Pancreas (tissue), 10 donors: ENCODE results near the gene DNAH17. TPM values are rescaled to one million over a fixed set of nuclear protein-coding genes. Genes with fewer than 3 reads are reported as not detected.

ENCODE experiments used
- ATAC-seq, 4 donors: fragments of 200-7000 bp; cut with Tn5 transposase; one replicate each; pipeline versions ENCODE4 v1.8.0 to v1.9.1; 2020; ENCODE audit warnings: mild to moderate bottlenecking in 4 of 4, moderate library complexity in 4 of 4
- DNase-seq, 6 donors: peaks; one replicate each; pipeline ENCODE4 v3.0.0-alpha.2; 2020
- FAIRE-seq: peaks from 2 replicates; lab custom pipeline; 2012; peaks lifted over from hg19 to GRCh38; lab: Jason Lieb, UNC
- H3K27ac ChIP-seq, 4 donors: fragments of 200-600 bp; sonication (generic); 1 replicate in 3 of 4; 2 replicates in 1 of 4; pipeline versions ENCODE4 v1.5.0 to v1.8.0; 2020
- H3K27me3 ChIP-seq, 4 donors: fragments of 200-600 bp; one replicate each; pipeline ENCODE4 v1.8.0; 2021
- H3K36me3 ChIP-seq, 3 donors: fragments of 200-600 bp; sonication (generic) in 1 of 3; one replicate each; pipeline versions ENCODE4 v1.5.0 to v1.8.0; 2020 to 2021
- H3K4me1 ChIP-seq, 3 donors: fragments of 200-600 bp; one replicate each; pipeline ENCODE4 v1.8.0; 2021
- H3K4me3 ChIP-seq, 4 donors: fragments of 200-600 bp; sonication (generic) in 2 of 4; one replicate each; pipeline versions ENCODE4 v1.5.0 to v1.8.0; 2020 to 2021
- H3K9me3 ChIP-seq, 4 donors: fragments of 200-600 bp; one replicate each; pipeline ENCODE4 v1.8.0; 2021
- WGBS, 2 donors: extraction: QIAGEN DNeasy Blood & Tissue Kit; methylation state at CpG; one replicate each; pipeline ENCODE4 v1.1.7; 2013; 5-methylcytosine and 5-hydroxymethylcytosine counted together
- intact Hi-C, 3 donors: fragments of 100-400 bp; cut with DNase I; formaldehyde crosslinking; loops; one replicate each; pipeline versions ENCODE4 v1.11.1 to v1.14.2; 2022
- polyA plus RNA-seq, 2 donors: library from polyadenylated mRNA; stranded (reverse); fragments of 200-250 nt; gene quantifications; one replicate each; pipeline ENCODE4 v1.2.3, GENCODE V29; 2013
- total RNA-seq, 6 donors: library from RNA; stranded (reverse); fragmentation: NEBNext Ultra II Directional in 4 of 6; extraction: Animal tissue kit (Norgen Biotek cat#: 25700) in 4 of 6; gene quantifications; one replicate each; pipeline versions ENCODE4 v1.2.1 to v1.2.4, GENCODE V29; 2021 to 2023
- TF ChIP-seq, protein P1 (sequence below), 4 donors: fragments of 200-600 bp; sonication (generic) in 3 of 4; IDR thresholded peaks; one replicate each; pipeline versions ENCODE4 v1.5.0 to v1.8.0; 2021; ENCODE audit warnings: antibody characterized with exemption in 4 of 4
- donor health status: healthy with polysubstance abuse.
- donor health status: DM: no; HTN: no; CAD: no; lungs with moderate emphysema.
- donor health status: DM: no; HTN: no; CAD: no.
- donor health status: control.
- donor health status: control.
- donor health status: Bipolar disorder and iron deficiency.
- donor health status: DM: yes; HTN: yes; CAD: no.
- donor health status: DM: no; HTN: no; CAD: no.
- donor health status: DM: no; HTN: no; CAD: no.
- donor health status: DM: yes; HTN: yes; CAD: no.

DNAH17 gene
- total and polyA plus RNA-seq, 8 donors = 0.02 to 0.08 (median 0.03) TPM; not detected in 5

DNA sequence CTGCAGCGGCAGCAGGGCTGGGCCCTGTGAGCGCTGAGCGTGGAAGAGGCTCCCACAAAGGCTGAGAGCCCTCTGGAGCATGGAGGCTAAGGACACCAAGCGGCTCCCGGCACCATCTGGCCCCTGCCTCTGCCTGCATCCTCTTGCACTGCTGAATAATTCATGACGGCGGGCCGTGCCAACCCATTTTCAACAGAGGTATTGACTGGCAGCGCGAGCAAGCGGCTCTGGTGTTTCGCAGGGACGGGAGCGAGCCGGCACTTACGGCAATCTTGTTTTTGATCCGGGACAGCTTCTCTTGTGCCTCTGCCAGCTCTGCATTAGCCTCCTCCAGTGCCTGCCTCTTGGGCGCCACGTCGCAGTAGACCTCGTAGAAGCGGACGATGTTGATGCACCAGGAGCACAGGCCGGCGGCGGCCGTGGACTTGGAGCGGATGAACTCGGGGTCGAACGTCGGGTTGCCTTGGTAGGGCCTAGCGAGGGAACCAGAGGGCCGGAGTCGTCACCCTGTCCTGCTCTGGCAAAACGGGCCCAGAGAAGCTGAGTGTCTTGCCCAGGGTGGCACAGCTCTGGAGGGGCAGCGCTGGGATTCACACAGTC, 118.4 kb downstream of the DNAH17 start:
- no peaks in the 10 kb centered on the region for H3K4me1 ChIP-seq
- intact Hi-C loops = no loop called here
- no peak overlapping the region for H3K27ac ChIP-seq
- no peaks in the 10 kb centered on the region for H3K36me3 ChIP-seq
- TF ChIP-seq, protein P1, sequence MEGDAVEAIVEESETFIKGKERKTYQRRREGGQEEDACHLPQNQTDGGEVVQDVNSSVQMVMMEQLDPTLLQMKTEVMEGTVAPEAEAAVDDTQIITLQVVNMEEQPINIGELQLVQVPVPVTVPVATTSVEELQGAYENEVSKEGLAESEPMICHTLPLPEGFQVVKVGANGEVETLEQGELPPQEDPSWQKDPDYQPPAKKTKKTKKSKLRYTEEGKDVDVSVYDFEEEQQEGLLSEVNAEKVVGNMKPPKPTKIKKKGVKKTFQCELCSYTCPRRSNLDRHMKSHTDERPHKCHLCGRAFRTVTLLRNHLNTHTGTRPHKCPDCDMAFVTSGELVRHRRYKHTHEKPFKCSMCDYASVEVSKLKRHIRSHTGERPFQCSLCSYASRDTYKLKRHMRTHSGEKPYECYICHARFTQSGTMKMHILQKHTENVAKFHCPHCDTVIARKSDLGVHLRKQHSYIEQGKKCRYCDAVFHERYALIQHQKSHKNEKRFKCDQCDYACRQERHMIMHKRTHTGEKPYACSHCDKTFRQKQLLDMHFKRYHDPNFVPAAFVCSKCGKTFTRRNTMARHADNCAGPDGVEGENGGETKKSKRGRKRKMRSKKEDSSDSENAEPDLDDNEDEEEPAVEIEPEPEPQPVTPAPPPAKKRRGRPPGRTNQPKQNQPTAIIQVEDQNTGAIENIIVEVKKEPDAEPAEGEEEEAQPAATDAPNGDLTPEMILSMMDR (IDR thresholded peaks at IDR 0.05) = no peak
- no peak for DNase-seq
- H3K4me3 ChIP-seq = no peak overlapping the region
- no peaks in the 10 kb centered on the region for H3K9me3 ChIP-seq
- no peaks in the 10 kb centered on the region for H3K27me3 ChIP-seq
- ATAC-seq = no peak
- WGBS, 2 donors = 84 to 88% methylated on average over 37 of the region's 37 CpGs
- FAIRE-seq = no peak

DNA sequence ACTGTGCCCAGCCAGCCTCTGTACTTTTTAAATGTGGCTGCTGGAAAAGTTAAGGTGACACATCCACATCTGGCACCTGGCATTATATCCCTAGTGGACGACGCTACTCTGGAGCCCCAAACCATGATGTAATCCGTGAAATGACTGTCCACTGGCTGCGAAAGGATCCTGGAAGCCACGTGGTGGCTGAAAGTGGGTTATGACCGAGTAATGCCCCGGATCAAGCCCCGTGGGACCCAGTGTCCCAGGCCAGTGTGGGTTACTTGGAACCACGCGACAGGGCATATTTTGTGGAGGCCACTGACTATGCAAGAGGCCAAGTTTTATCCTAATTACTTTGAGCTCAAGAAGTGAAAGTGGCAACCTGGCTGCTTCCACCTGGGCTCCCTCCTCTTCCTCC, 119.1 kb downstream of the DNAH17 start:
- WGBS, 2 donors = 68 to 74% methylated on average over 10 of the region's 10 CpGs

DNA sequence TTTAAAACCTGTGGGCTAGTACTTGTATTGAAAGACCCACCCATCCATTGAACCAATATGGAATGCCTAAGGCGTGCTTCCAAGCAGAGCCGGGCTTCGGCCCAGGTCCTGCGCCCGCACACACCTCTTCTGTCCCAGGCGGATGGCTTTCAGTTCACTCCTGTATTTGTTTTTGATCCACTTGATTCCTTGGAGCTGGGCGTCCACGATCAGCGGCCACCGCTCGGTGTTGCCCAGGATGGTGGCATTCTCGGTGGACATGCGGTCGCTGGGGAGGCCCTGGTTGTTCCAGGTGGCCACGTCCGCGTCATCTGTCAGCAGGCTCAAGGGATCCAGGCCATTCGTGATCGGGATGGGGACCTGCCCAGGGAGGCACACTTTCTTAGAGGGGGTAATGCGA, 122.8 kb downstream of the DNAH17 start:
- Histone ChIP-seq H3K9me3 (no peaks in the 10 kb centered on the region), H3K27ac (no peak overlapping the region), H3K4me1 (no peaks in the 10 kb centered on the region), H3K4me3 (no peak overlapping the region), H3K36me3 (no peaks in the 10 kb centered on the region), H3K27me3 (no peaks in the 10 kb centered on the region)
- no peak for DNase-seq
- TF ChIP-seq, protein P1 (IDR thresholded peaks at IDR 0.05) = no peak
- no peak for ATAC-seq
- intact Hi-C loops = no loop called here
- 84 to 88% methylated on average over 20 of the region's 20 CpGs for WGBS, 2 donors
- FAIRE-seq = no peak

More for the DNA sequence above, 119.1 kb downstream of the DNAH17 start:
- no peak overlapping the region for H3K4me3 ChIP-seq
- DNase-seq = peak in 1 of 6 donors; percentile 9
- TF ChIP-seq, protein P1 (IDR thresholded peaks at IDR 0.05) = no peak
- FAIRE-seq = no peak
- H3K36me3 ChIP-seq = no peaks in the 10 kb centered on the region
- no peaks in the 10 kb centered on the region for H3K27me3 ChIP-seq
- no peak for ATAC-seq
- intact Hi-C loops = no loop called here
- no peaks in the 10 kb centered on the region for H3K4me1 ChIP-seq
- no peaks in the 10 kb centered on the region for H3K9me3 ChIP-seq
- H3K27ac ChIP-seq = no peak overlapping the region

DNA sequence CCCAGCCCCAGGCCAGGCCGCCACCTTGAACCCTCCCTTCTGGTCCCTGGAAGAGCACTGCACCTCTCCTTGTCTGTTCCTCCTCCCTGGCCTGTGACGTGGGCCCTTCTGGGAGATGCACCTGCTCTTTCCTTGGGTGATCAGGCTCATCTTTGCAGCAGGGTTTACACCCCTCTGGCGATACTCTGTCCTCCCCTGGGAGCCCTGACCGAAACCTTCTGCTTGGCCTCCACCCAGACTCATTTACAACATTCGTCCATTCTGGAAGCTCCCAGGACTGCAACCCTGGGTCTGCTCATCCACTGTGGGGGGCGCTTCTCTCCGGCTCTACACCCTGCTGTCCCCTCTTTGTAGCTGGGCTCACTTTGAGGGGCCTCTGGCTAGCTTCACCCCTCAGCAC, 125.4 kb downstream of the DNAH17 start:
- ATAC-seq = no peak
- no peak for FAIRE-seq
- WGBS, 2 donors = 73 to 80% methylated on average over 7 of the region's 7 CpGs

More for the DNA sequence above, 125.4 kb downstream of the DNAH17 start:
- Histone ChIP-seq H3K9me3 (no peaks in the 10 kb centered on the region), H3K4me1 (no peaks in the 10 kb centered on the region), H3K36me3 (no peaks in the 10 kb centered on the region), H3K4me3 (no peak overlapping the region), H3K27ac (no peak overlapping the region), H3K27me3 (no peaks in the 10 kb centered on the region)
- intact Hi-C loops = no loop called here
- no peak for DNase-seq
- TF ChIP-seq, protein P1 (IDR thresholded peaks at IDR 0.05) = no peak
